NCI-H510A (cell line): ENCODE data around the gene COPB1.
A peak's percentile ranks its signal among the peaks of the same experiment; 100 is the strongest.

Source experiments
- DNase-seq: peaks from one replicate; lab custom pipeline; 2025; lab: John Stamatoyannopoulos, UW

Gene COPB1

DNA sequence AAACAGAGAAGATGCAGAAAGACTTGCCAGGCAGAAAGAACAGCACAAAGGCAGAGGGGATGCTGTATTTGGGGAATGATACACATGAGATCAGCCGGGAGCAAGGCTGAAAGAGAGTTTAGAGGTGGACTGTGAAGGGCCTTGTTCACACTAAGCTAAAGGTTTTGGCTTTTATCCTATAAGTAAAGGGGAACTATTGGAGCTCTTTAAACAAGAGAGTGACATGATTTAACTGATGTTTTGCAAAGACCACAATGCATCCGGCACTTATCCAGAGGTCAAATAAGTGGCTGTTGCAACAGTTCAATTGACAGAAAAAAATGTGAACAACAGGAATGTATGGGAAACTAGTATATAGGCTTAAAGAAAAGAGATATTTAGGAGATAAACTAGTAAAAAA is 76.0 kb downstream of the COPB1 start:
- no peak for DNase-seq

GRCh38 chr11:14422814-14423182 is 76.8 kb downstream of the COPB1 start:
- no peak for DNase-seq

DNA sequence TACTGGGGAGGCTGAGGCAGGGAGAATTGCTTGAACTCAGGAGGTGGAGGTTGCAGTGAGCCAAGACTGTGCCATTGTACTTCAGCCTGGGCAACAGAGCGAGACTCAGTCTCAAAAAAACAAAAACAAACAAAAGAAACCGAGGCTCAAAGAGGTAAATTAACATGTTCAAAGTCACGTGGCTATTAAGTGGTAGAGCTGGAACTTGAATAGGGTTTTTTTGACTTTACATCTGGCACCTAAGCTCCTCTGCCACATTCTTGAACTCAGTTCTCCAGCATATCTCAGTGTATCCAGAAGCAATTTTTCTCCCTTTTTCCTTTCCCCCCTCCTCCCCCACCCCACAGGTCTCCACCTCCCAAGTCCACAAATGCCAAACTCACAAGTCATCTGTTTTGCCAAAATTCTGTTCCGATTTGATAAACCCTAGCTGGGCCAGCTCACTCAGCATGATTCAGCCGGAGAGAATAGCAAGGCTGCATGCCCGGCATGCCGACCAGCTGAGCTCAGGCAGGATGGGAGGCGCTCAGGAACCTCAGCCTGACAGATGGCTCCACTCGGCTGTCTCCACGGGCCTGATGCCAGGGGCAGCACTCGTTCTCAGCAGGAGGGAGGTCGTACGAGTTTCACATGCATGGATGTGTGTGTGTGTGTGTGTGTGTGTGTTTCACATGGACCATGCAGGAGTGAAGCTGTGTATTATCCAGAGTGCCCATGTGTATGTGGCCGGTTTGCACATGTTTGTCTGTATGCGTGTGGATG is 77.4 kb downstream of the COPB1 start:
- peak; percentile 25 for DNase-seq

- DNase-seq, result no peak
Measured at GRCh38 chr11:14420223-14420622, 79.4 kb downstream of the COPB1 start.

DNA sequence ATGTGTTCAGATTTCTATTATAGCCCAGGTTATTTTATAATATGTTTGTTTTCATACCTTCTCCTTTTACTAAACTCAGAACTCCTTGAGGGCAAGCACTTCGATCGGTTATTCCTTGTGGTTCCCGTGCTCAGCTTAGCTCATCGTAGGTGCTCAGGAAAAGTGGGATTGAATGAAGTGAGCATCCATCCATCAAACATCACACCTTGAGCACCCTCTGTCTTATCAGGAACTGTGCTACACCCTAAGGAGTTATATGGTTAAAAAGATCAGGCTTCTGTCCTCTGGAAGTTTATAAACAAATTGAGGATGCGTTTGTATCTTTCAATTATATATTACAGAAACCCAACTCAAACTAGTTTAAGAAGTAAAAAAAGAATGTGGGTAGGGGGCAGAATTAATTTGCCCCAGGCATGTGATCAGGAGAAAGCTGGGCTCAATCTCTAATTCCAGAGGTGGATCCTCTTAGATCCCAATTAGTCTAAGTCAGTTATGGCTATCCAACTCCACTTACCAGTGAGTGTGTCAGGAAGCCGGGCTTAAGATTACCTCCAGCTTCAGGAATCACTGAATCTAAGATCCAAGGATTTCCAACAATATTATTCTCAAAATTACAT is 80.7 kb downstream of the COPB1 start:
- no peak for DNase-seq

GRCh38 chr11:14417617-14418374 is 81.8 kb downstream of the COPB1 start:
- DNase-seq, result no peak

- DNase-seq, result no peak
Measured at GRCh38 chr11:14417186-14417585, 82.4 kb downstream of the COPB1 start.

DNA sequence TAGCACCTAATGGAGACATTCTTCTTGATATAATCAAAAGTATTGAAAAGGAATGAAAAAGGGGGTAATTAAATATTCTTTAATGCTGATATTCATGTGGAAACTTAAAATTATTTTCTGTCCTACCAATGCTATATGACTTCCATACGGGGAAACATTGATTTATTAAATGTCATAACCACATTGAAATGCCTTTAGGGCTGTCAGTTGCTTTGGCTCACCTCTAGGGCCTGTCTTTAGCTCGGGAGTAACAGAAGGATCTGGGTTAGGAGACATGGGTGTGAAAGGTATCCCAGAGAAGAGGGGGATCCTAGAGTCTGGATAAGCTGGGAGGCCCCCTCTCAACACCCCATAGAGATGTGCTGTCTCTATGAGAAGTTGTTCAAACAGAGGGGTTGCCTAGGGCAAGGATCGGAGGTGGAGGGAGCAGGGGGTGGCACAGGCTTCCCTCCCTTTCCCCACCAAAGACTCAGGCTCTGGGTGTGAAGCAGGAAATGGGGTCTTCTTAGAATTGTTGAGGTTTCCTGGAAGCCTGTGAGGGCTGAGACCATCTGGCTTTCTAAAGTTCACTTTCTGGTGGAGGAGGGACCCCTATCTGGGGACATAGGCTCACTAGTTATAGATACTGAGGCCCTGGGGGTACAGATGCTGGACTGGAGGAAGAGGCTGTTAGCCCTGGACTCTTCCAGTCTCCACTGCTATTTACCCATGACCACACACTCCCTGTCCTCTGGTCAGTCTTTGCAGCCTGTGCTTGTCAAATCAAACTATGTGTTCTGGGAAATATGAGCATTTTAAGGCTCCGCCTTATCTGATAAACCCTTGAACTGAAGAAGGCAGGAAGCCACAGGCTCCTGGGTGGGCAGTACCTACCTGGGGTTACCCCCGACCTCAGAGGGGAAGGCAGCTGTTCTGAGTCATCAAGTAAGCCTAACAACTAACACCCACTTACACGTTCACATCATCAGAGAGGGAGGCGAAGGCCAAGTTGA is 84.8 kb downstream of the COPB1 start:
- no peak for DNase-seq

DNA sequence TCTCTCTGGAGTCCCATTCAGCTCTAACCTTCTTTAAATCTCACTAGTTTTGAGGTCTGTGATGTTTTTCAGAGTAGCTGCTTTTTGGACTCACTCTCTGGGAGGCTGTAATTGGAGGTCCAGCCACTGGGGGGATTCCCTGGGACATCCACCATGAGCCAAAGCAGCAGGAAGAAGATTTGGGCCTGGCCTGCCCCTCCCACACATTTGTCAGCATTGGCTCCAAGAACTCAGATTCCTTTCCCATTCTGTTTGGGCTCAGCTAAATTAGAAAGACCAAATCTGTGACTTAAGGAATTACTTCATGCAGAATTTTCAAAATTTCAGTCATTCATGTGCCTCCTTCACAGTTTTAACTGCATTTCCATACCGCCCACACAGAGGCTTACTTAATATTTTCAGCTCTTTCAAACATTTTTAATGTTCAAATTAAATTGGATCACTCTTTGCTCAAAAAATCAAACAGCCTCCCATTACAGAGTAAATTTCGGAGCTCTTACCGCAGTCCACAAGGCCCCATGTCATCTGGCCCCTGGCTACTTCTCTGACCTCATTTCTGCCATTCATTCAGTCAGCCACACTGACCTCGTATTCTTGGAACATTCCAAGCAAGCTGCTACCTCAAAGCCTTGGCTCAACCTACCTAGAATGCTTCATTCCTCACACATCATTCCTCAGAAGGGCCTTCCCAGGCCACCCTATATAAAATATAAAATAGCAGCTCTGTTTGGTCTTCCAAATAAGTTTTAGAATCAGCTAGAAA is 86.1 kb downstream of the COPB1 start:
- DNase-seq, result no peak

DNA sequence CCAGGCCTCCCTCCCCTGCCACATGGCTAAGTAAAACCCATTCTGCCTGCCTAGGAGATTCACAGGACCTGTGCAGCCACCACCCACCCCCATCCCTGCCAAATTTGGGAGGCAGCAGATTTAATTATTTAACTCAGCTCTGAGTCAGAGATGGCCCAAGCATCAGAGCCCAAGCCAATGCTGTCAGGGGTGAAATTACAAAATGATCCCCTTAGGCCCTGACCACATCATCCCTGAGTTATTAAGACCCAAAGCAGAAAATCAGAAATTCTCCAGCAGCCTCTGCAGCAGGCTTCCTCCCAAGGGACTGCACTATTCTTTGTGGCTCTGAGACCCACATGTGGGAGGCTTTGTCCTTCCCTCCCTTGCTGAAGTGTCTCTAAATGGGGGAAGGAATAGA is 87.8 kb downstream of the COPB1 start:
- no peak for DNase-seq

DNA sequence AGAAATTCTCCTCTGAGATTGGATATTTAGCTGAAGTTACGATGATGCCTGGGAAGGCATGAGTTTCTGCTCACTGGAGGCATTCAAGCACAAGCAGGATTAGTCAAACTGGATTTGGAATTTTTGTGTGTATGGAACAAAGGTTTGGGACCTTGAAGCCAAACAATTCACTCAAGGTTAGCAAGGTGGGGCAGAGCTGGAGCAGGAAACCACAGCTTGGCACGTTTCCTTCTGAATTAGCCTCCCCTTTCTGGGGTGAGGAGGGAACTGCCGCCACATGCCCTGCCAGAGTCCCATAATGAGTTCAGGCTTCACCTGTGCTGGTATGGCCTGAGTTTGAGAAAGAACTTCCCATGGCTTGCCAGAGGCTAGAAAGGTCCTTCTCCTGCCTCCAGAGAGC is 89.7 kb downstream of the COPB1 start:
- DNase-seq, result no peak

- no peak for DNase-seq
Measured at GRCh38 chr11:14408612-14409011, 91.0 kb downstream of the COPB1 start.
